Naive B cell (primary cell): ENCODE results near the gene ZNF354C. TPM values are rescaled to one million over a fixed set of nuclear protein-coding genes. Genes with fewer than 3 reads are reported as not detected.
"Not testable (repeated sequence)": the region's sequence is repeated elsewhere in the genome, so short reads cannot be mapped to it uniquely, and the experiment has no call there.

Experiments
- ATAC-seq, 2 donors: fragments of 150-1000 bp; cut with Tn5 transposase; 2 replicates each; pipeline ENCODE4 v1.10.0; 2021; ENCODE audit warnings: low read depth in 2 of 2, mild to moderate bottlenecking in 2 of 2, moderate library complexity in 2 of 2
- DNase-seq: peaks from one replicate; pipeline ENCODE4 v3.0.0; 2022
- H3K27ac Mint-ChIP-seq, 6 donors: one replicate each; pipeline ENCODE4 v1.8.0; 2020 to 2022; ENCODE audit warnings: mild to moderate bottlenecking in 6 of 6, mixed read lengths in 6 of 6, moderate library complexity in 5 of 6, inconsistent platforms in 2 of 6
- H3K27me3 Mint-ChIP-seq, 3 donors: one replicate each; pipeline ENCODE4 v1.8.0; 2021 to 2022; ENCODE audit warnings: mixed read lengths in 3 of 3, mild to moderate bottlenecking in 1 of 3
- H3K36me3 Mint-ChIP-seq, 2 donors: one replicate each; pipeline ENCODE4 v1.8.0; 2020 to 2022; ENCODE audit warnings: mixed read lengths in 2 of 2, inconsistent platforms in 1 of 2, mild to moderate bottlenecking in 1 of 2
- H3K4me1 Mint-ChIP-seq, 3 donors: one replicate each; pipeline ENCODE4 v1.8.0; 2020 to 2022; ENCODE audit warnings: mixed read lengths in 3 of 3, inconsistent platforms in 1 of 3, mild to moderate bottlenecking in 1 of 3, moderate library complexity in 1 of 3
- H3K4me3 Mint-ChIP-seq, 8 donors: one replicate each; pipeline ENCODE4 v1.8.0; 2020 to 2022; ENCODE audit warnings: mild to moderate bottlenecking in 8 of 8, mixed read lengths in 8 of 8, moderate library complexity in 8 of 8, inconsistent platforms in 2 of 8
- H3K9me3 Mint-ChIP-seq, 7 donors: one replicate each; pipeline ENCODE4 v1.8.0; 2020 to 2022; ENCODE audit warnings: mixed read lengths in 7 of 7, mild to moderate bottlenecking in 5 of 7, inconsistent platforms in 2 of 7, moderate library complexity in 1 of 7
- polyA plus RNA-seq, 6 donors: library from polyadenylated mRNA; unstranded; fragments of 300-500 nt; fragmentation: Illumina TruSeq; gene quantifications; one replicate each; pipeline ENCODE4 v1.2.3, GENCODE V29; 2021; ENCODE audit warnings: low read depth in 6 of 6

ZNF354C gene
- polyA plus RNA-seq, 6 donors from 2014 or later, result 0.56 to 1.6 (median 0.78) TPM; not detected in 1

DNA sequence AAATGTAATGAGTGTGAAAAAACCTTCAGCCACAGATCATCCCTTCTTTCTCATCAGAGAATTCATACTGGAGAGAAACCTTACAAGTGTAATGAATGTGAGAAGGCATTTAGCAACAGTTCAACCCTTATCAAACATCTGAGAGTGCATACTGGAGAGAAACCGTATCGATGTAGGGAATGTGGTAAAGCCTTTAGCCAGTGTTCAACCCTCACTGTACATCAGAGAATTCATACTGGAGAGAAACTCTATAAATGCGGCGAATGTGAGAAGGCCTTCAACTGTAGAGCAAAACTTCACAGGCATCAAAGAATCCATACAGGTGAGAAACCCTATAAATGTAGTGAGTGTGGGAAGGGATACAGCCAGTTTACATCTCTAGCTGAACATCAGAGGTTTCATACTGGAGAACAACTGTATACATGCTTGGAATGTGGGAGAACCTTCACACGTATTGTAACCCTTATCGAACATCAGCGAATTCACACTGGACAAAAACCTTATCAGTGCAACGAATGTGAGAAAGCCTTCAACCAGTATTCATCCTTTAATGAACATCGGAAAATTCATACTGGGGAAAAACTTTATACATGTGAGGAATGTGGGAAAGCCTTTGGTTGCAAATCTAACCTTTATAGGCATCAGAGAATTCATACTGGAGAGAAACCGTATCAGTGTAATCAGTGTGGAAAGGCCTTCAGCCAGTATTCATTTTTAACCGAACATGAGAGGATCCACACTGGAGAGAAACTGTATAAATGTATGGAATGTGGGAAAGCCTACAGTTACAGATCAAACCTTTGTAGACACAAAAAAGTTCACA lies 19.2 kb downstream of the ZNF354C start:
- ATAC-seq (no peak), DNase-seq (no peak)
- peaks cover 23 to 90% (median 85%) of the 10 kb centered on the region in 7 donors for H3K9me3 Mint-ChIP-seq
- no peaks in the 10 kb centered on the region for H3K27me3 Mint-ChIP-seq
- H3K4me3 Mint-ChIP-seq, result no peak overlapping the region
- H3K36me3 Mint-ChIP-seq, result peaks cover 55 to 56% of the 10 kb centered on the region in 2 donors
- no peak overlapping the region for H3K27ac Mint-ChIP-seq
- H3K4me1 Mint-ChIP-seq, result no peaks in the 10 kb centered on the region

DNA sequence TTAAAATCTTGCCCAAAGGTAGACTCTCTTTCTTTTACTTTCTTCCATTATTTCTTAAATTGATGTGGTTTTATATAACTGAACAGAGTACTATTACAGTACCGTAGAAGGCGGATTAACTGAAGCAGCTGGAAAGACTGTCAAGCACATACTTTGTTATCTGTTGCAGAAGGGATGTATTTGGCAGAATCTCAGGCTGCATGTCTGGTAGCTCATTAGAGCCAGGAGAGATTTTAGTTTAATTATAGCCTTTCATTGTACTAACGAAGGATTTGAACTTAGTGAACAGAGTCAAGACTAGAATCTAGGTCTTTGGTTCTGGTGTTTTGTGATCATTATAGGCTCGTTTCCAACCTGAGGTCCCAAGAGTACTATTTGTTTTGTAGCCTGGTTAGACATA lies 20.6 kb downstream of the ZNF354C start:
- Mint-ChIP-seq H3K9me3 (peaks cover 26 to 92% (median 86%) of the 10 kb centered on the region in 7 donors), H3K27me3 (no peaks in the 10 kb centered on the region), H3K4me3 (peak overlapping the region in 1 of 8 donors; percentile 45), H3K27ac (no peak overlapping the region), H3K4me1 (no peaks in the 10 kb centered on the region), H3K36me3 (peaks cover 54 to 60% of the 10 kb centered on the region in 2 donors)
- ATAC-seq, result no peak
- no peak for DNase-seq

DNA sequence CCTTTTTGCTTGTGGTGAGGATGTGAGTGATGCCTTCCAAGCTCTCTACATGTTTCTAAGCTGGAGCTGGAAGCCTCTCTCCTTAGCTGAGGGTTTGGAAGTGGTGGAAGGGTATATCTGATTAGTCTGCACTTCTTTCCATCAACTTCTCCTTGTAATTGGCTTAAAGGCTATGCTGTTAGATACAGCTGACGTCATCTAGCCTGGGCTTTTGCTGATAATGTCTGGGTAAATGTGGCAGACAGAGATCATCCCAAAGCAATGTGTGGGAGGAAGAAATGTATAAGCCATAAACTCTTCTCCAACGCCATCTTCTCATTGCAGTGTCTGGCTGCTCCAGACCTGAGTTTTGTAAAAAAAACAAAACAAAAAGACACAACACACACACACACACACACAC lies 29.3 kb downstream of the ZNF354C start:
- no peaks in the 10 kb centered on the region for H3K4me1 Mint-ChIP-seq
- no peak overlapping the region for H3K27ac Mint-ChIP-seq
- ATAC-seq, result no peak
- DNase-seq, result no peak
- H3K9me3 Mint-ChIP-seq, result peaks cover 26 to 93% (median 82%) of the 10 kb centered on the region in 7 donors
- no peaks in the 10 kb centered on the region for H3K27me3 Mint-ChIP-seq
- no peak overlapping the region for H3K4me3 Mint-ChIP-seq
- H3K36me3 Mint-ChIP-seq, result peaks cover 45 to 46% of the 10 kb centered on the region in 2 donors

DNA sequence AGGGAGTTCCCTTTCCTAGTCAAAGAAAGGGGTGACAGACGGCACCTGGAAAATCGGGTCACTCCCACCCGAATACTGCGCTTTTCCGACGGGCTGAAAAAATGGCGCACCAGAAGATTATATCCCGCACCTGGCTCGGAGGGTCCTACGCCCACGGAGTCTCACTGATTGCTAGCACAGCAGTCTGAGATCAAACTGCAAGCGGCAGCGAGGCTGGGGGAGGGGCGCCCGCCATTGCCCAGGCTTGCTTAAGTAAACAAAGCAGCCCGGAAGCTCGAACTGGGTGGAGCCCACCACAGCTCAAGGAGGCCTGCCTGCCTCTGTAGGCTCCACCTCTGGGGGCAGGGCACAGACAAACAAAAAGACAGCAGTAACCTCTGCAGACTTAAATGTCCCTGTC lies 41.1 kb downstream of the ZNF354C start:
- not testable (repeated sequence) for H3K36me3 Mint-ChIP-seq, H3K27me3 Mint-ChIP-seq, H3K4me3 Mint-ChIP-seq, H3K27ac Mint-ChIP-seq, DNase-seq, H3K4me1 Mint-ChIP-seq, ATAC-seq
- H3K9me3 Mint-ChIP-seq, result peaks cover 0 to 39% (median 29%) of the 10 kb centered on the region in 7 donors

DNA sequence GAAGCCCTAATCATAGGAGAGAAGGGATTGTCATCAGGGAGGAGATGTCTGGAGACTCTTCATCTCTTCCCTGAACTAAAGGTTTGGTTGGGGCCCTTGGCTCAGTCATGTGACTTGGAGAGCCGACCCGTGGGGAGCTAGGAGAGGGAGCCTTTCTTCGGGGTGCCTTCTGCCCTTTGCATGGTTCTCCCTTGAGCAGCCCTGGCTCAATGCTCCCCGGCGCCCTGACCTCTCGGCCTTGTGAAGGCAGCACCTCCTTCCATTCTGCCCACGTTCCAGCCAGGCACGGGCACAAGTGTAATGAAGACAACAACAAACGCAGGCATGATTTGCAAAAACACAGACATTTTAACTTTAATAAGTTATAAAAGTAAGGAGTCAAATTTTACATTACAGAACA lies 50.4 kb downstream of the ZNF354C start:
- Mint-ChIP-seq H3K27ac (no peak overlapping the region), H3K27me3 (no peaks in the 10 kb centered on the region), H3K4me1 (no peaks in the 10 kb centered on the region), H3K36me3 (peaks cover 7 to 18% of the 10 kb centered on the region in 2 donors), H3K4me3 (no peak overlapping the region), H3K9me3 (peaks cover 20 to 71% (median 41%) of the 10 kb centered on the region in 7 donors)
- ATAC-seq (no peak), DNase-seq (no peak)

DNA sequence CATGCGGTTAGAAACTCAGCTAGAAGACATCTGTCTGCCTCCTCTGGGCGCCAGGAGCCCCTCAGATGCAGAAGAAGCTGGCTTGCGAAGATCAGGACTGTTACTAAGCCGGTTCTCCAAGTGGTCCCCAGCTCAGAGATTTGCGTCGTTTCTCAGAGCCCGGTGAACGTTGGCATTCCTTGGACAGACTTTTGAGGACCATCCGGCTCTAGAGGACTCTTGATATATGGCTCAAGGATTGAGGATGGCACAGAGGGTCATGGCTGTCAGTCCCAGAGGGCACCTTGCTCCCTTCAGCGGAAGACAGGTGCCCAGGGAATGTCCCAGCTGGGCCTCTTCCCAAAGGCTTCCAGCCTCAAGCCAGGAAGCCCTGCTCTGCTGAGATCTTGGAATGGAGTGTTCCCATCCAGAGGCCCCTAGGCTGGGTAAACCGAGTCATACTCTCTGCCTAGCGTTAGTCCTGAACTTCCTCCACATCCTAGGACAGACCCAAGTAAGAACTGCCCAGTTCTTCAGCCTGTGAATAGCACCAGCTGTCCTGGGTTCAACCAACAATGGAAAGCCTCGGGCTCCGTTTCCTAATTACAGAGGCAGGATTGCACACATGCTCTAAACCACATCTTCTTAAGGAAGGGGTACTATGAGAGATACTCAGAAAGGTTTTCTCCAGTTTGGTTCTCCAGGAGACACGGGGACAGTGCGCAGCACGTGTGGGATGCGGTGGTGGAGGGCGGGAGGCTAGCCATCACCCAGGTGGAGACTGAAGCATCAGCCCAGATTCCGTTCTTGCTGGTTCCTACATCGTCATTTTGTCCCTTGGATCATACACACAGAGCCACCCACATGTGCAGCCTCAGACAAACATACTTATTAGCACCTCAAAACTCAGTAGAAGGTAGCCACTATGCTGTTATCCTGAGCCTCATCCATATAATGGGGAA lies 51.4 kb downstream of the ZNF354C start:
- Mint-ChIP-seq H3K4me3 (no peak overlapping the region), H3K9me3 (peaks cover 24 to 72% (median 46%) of the 10 kb centered on the region in 7 donors), H3K27me3 (no peaks in the 10 kb centered on the region), H3K27ac (no peak overlapping the region), H3K4me1 (no peaks in the 10 kb centered on the region), H3K36me3 (peaks cover 7 to 21% of the 10 kb centered on the region in 2 donors)
- DNase-seq, result no peak
- ATAC-seq, result no peak

DNA sequence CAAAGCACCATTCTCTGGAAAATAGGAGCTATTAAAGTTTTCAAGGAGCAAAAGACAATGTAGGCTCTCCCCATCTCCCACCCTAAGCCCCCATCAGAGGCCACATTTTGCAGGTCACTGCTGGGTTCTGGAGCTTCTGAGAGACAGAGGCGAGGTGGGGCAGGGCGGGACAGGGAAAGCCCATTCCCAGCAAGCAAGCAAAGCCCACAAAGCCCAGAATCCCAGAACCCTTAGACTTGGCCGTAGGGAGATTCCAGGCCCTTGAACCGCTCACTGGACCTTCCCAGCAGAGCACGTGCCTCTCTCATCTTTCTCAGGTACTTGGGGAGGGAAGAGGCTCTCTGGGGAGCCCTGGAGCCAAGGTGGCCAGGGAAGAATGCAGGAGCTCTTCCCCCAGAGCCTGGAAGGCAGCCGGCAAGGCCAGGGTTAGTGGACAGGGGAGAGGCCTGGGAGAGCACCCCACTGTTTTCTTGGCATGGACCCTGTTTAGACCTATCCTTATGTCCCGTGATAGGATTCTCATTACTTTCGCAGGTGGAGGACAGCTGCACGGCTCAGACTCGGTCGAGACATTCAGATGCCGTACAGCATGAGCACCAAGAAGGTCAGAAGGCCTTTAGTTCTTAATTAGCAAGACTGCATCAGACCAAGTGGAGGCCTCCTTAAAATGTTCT lies 52.4 kb downstream of the ZNF354C start:
- no peaks in the 10 kb centered on the region for H3K27me3 Mint-ChIP-seq
- no peaks in the 10 kb centered on the region for H3K4me1 Mint-ChIP-seq
- H3K4me3 Mint-ChIP-seq, result no peak overlapping the region
- ATAC-seq (no peak), DNase-seq (no peak)
- H3K27ac Mint-ChIP-seq, result peak overlapping the region in 1 of 6 donors; percentile 17
- H3K36me3 Mint-ChIP-seq, result peaks cover 7 to 21% of the 10 kb centered on the region in 2 donors
- H3K9me3 Mint-ChIP-seq, result peaks cover 22 to 65% (median 45%) of the 10 kb centered on the region in 7 donors

DNA sequence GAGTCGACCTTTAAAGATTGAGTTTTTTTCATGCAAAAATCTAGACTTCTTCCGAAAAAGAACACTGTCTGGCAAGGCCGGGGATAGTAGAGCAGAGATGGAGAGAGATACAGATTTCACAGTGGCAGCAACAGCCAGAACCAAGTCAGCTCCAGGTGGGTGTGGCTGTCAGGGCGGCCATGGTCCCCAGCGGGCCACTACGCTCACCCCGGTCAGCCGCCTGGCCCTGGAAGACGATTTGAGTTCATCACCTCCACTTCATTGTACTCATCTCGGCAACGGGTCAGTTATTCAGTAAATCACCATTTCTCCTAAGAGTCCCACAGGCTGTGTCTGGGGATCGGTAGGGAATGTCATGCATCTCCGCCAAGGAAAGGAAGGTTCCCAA lies 53.0 kb downstream of the ZNF354C start:
- Mint-ChIP-seq H3K4me3 (no peak overlapping the region), H3K27ac (no peak overlapping the region)
- no peak for DNase-seq

DNA sequence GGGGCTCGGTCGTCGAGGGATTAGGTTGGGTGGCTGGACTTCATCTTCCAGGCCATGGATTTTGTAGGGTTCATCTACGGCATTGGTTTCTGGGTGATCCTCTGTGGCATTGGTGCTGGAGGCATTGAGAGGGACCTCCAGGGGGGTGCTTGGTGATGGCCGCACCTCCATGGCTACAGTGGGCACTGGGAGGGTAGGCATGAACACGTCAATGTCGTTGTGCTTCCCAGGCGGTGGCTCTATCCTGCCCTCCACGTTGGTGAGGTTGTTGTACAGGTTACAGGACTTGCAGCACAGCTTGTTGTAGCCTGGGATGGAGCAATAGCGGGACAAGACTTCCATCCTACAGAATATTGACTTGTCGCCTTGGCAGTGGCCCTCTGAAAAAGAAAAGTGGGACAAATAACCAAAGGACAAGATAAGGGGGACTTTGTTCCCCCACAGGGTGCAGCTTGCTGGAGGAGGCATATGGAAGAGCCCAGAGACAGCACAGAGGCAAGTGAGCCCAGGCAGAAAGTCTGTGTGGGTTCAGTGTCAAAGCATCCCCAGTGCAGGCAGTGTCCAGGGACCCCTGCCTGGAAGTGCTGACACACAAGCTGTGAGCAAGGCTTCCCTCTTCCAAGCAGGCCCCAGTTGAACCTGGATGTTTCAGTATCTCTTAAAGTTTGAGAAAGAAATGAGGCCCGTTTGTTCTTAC lies 53.9 kb downstream of the ZNF354C start:
- ATAC-seq (no peak), DNase-seq (no peak)
- H3K4me3 Mint-ChIP-seq, result no peak overlapping the region
- H3K9me3 Mint-ChIP-seq, result peaks cover 17 to 54% (median 41%) of the 10 kb centered on the region in 7 donors
- no peaks in the 10 kb centered on the region for H3K27me3 Mint-ChIP-seq
- no peak overlapping the region for H3K27ac Mint-ChIP-seq
- H3K36me3 Mint-ChIP-seq, result peaks cover 7 to 21% of the 10 kb centered on the region in 2 donors
- H3K4me1 Mint-ChIP-seq, result no peaks in the 10 kb centered on the region

More for the DNA sequence above, 53.0 kb downstream of the ZNF354C start:
- Mint-ChIP-seq H3K36me3 (peaks cover 7 to 21% of the 10 kb centered on the region in 2 donors), H3K4me1 (no peaks in the 10 kb centered on the region), H3K27me3 (no peaks in the 10 kb centered on the region), H3K9me3 (peaks cover 20 to 61% (median 41%) of the 10 kb centered on the region in 7 donors)
- ATAC-seq, result no peak

DNA sequence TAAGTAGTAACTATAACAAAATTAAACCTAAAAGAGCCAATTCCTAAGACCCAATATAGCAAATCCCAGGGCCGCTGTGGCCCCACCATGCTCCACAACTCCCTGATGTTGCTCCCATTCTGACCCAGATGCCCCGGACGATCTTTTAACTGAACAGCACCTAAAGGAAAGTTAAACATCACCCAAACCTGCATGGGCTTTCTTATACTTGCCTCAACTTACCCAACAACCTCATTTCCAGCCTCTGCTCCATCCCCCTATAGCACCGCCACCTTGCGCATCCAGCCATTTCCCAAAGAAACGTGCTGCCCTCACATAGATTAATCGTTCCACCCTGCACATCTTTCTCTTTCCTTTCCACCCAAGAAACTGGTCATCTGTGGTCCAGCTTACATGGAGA lies 54.6 kb downstream of the ZNF354C start:
- H3K9me3 Mint-ChIP-seq, result peaks cover 17 to 48% (median 35%) of the 10 kb centered on the region in 7 donors
- DNase-seq, result no peak
- H3K27me3 Mint-ChIP-seq, result no peaks in the 10 kb centered on the region
- no peak for ATAC-seq
- H3K27ac Mint-ChIP-seq, result peak overlapping the region in 1 of 6 donors; percentile 50
- peak overlapping the region in 1 of 8 donors; percentile 76 for H3K4me3 Mint-ChIP-seq
- H3K4me1 Mint-ChIP-seq, result no peaks in the 10 kb centered on the region
- peaks cover 7 to 22% of the 10 kb centered on the region in 2 donors for H3K36me3 Mint-ChIP-seq

DNA sequence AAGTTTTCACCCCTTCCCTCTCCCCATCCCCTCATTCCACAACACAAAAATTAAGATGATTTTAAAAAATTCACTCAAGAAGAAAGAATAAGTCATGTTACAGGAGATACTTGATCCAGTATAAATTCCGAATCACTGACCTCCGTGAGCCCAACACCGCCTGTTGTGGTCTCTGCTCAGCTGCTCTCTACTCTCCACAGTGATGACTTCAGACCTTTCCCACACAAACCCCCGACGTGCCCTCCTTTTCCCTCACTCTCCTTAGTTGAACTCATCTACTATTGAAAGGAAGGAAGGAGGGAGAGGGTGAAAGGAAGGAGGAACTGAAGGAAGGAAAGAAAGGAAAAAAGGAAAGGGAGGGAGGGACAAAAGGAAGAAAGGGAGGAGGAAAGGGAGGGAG lies 55.1 kb downstream of the ZNF354C start:
- Mint-ChIP-seq H3K36me3 (peaks cover 7 to 27% of the 10 kb centered on the region in 2 donors), H3K4me1 (no peaks in the 10 kb centered on the region), H3K27me3 (no peaks in the 10 kb centered on the region), H3K9me3 (peaks cover 17 to 51% (median 33%) of the 10 kb centered on the region in 7 donors), H3K4me3 (no peak overlapping the region), H3K27ac (no peak overlapping the region)
- no peak for DNase-seq
- ATAC-seq, result no peak

DNA sequence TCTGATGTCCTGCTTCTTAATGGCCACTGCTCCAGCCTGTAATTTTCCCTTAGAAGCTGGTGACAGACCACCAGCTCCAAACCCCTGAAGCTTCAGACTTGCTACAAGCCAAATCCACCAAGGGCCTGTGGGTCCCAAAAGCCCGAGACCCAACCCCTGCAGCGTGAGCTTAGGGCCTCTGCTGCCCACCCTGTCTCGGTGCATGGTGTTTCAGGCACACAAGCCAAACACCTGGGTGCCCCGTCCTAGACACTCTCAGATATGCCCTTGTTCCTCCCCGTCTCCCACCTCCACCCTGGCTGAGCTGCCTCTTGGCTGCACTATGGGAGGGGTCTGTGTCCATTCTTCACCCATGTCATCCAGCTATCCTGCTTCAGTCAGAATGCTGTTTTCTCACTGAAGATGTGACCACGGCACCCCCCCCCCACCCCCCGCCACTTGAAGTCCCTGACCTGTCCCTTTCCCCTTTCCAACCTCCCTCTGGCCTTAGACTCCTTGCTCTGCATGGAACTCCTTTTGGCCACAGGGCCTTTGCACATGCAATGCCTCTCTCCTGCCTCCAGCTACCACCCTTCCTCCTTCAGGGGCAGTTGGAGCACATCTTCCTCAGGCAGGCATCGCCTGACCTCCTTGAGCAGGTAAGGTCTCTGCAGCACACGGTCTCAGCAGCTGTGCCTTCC lies 55.8 kb downstream of the ZNF354C start:
- H3K4me1 Mint-ChIP-seq, result no peaks in the 10 kb centered on the region
- H3K27me3 Mint-ChIP-seq, result no peaks in the 10 kb centered on the region
- H3K27ac Mint-ChIP-seq, result peak overlapping the region in 1 of 6 donors; percentile 3
- H3K36me3 Mint-ChIP-seq, result peaks cover 7 to 29% of the 10 kb centered on the region in 2 donors
- peaks cover 17 to 45% (median 33%) of the 10 kb centered on the region in 7 donors for H3K9me3 Mint-ChIP-seq
- no peak for DNase-seq
- no peak for ATAC-seq
- no peak overlapping the region for H3K4me3 Mint-ChIP-seq
